ENCODE results near the gene KLF15. TPM values are rescaled to one million over a fixed set of nuclear protein-coding genes. Genes with fewer than 3 reads are reported as not detected.

KLF15 gene
- total RNA-seq, 1 donor from 2014 or later = 0.31 TPM

DNA sequence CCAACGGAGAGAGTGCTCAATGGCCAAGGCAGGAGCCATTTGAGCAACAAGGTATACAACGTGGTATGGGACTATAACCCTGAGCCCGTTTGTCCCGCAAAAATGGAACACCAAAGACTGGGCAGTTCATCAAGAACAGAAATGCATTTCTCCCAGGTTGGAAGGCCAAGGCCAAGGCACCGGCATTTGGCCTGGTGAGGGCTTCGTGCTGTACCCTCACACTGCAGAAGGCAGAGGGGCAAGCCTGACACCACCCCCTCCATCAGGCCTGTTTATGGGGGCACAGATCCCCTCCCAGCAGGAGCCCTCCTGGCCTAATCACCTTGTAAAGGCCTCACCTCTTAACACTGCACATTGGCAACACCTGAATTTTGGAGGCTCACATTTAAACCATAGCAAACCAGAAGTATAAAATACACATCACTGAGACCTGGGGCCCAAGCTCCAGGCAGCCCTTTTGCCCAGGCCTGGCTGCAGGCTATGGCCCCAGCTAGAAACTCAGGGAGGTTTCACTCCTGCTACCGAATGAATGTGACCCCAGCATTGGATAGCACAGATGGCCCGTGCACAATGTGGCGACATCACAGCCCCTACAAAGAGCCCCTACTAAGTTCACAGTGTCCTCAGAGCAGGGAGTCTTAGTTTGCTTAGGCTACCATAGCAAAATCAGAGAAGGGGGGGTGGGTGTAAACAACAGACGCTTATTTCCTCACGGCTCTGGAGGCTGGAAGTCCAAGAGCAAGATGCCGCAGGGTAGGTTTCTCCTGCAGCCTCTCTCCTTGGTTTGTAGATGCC is 47.1 kb downstream of the KLF15 start:
- H3K4me1 Mint-ChIP-seq = no peaks in the 10 kb centered on the region
- no peaks in the 10 kb centered on the region for H3K9me3 Mint-ChIP-seq
- no peak overlapping the region for H3K4me3 Mint-ChIP-seq
- ATAC-seq (ENCODE audit: low read depth) (no peak), DNase-seq (no peak)
- H3K27ac Mint-ChIP-seq = no peak overlapping the region
- no peaks in the 10 kb centered on the region for H3K27me3 Mint-ChIP-seq
- ChIA-PET POLR2A (no interaction called here), CTCF (no interaction called here)
- TF ChIP-seq, protein P1, sequence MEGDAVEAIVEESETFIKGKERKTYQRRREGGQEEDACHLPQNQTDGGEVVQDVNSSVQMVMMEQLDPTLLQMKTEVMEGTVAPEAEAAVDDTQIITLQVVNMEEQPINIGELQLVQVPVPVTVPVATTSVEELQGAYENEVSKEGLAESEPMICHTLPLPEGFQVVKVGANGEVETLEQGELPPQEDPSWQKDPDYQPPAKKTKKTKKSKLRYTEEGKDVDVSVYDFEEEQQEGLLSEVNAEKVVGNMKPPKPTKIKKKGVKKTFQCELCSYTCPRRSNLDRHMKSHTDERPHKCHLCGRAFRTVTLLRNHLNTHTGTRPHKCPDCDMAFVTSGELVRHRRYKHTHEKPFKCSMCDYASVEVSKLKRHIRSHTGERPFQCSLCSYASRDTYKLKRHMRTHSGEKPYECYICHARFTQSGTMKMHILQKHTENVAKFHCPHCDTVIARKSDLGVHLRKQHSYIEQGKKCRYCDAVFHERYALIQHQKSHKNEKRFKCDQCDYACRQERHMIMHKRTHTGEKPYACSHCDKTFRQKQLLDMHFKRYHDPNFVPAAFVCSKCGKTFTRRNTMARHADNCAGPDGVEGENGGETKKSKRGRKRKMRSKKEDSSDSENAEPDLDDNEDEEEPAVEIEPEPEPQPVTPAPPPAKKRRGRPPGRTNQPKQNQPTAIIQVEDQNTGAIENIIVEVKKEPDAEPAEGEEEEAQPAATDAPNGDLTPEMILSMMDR (IDR thresholded peaks at IDR 0.05) = no peak
- intact Hi-C loops (cut with micrococcal nuclease) = no loop called here
- H3K36me3 Mint-ChIP-seq (ENCODE audit: low read depth) = no peaks in the 10 kb centered on the region

DNA sequence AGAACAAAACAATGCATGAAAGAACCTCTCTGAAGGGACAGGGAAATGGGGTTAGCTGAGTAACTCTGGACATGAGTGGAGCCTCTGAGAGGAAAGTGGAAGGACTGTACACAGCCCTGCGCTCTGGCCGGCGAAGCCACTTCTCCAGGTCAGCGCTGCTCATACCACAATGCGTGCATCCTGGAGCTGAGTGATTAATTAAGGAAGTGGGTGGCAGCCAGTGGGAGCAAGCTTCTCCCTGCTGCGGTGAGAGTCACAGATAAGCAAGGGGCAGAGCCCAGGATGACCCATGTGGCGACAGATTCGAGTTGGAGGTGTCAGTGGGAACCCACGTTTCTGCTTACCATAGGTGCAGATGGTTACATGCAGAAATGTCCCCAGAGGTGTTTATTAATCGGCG is 48.0 kb downstream of the KLF15 start:
- no peak overlapping the region for H3K27ac Mint-ChIP-seq
- DNase-seq = no peak
- TF ChIP-seq, protein P1 (IDR thresholded peaks at IDR 0.05) = no peak
- no peaks in the 10 kb centered on the region for H3K27me3 Mint-ChIP-seq
- ChIA-PET POLR2A (no interaction called here), CTCF (no interaction called here)
- H3K9me3 Mint-ChIP-seq = peaks cover 3% of the 10 kb centered on the region
- no peak overlapping the region for H3K4me3 Mint-ChIP-seq
- no peaks in the 10 kb centered on the region for H3K36me3 Mint-ChIP-seq (ENCODE audit: low read depth)
- ATAC-seq (ENCODE audit: low read depth) = no peak
- intact Hi-C loops (cut with micrococcal nuclease) = no loop called here
- no peaks in the 10 kb centered on the region for H3K4me1 Mint-ChIP-seq

DNA sequence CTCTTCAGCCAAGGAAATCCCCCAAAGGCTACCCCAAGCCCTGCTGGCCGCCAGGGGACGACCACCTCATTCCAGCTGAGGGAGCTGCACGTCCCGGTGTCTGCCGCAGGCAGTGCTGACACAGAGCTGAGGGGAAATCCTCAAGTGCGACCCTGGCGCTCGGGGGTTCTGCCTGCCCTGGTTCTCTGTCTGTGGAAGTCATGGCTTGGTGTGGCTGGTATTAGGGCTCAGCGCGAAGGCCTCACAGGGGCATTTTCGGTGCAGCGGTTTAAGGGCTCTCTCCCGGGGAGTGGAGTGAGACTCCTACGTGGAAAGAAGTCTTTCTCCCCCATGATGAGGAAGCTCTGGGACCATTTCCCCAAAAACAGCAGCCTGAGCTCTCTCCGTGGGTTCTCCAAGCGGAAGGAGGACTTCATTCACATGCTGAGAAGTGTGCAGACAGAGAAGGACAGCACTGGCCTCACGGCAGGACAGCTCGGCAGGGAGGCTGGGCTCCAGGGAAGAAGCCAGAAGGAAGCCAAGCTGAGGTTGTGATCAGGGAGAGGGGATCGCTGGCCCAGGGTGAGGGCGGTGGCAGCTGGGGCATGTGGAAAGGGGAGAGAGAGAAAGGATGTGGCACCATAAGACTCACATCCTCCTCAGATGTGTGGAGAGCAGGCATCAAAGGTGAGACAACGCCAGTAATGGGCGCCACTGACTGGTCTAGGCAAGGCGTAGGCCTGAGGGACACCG is 48.6 kb downstream of the KLF15 start:
- H3K36me3 Mint-ChIP-seq (ENCODE audit: low read depth) = no peaks in the 10 kb centered on the region
- TF ChIP-seq, protein P1 (IDR thresholded peaks at IDR 0.05) = no peak
- intact Hi-C loops (cut with micrococcal nuclease) = no loop called here

GRCh38 chr3:126307591-126308393 is 49.4 kb downstream of the KLF15 start:
- Mint-ChIP-seq H3K4me1 (no peaks in the 10 kb centered on the region), H3K4me3 (no peak overlapping the region), H3K27ac (no peak overlapping the region), H3K9me3 (peaks cover 11% of the 10 kb centered on the region), H3K27me3 (no peaks in the 10 kb centered on the region), H3K36me3 (ENCODE audit: low read depth) (no peaks in the 10 kb centered on the region)
- TF ChIP-seq, protein P1 (IDR thresholded peaks at IDR 0.05) = no peak
- intact Hi-C loops (cut with micrococcal nuclease) = no loop called here
- DNase-seq (no peak), ATAC-seq (ENCODE audit: low read depth) (no peak)
- CTCF ChIA-PET = no interaction called here
- POLR2A ChIA-PET = no interaction called here

More for the DNA sequence above, 48.6 kb downstream of the KLF15 start:
- ChIA-PET POLR2A (no interaction called here), CTCF (no interaction called here)
- no peak for ATAC-seq (ENCODE audit: low read depth)
- DNase-seq = no peak
- peaks cover 6% of the 10 kb centered on the region for H3K9me3 Mint-ChIP-seq
- no peak overlapping the region for H3K4me3 Mint-ChIP-seq
- no peaks in the 10 kb centered on the region for H3K27me3 Mint-ChIP-seq
- no peaks in the 10 kb centered on the region for H3K4me1 Mint-ChIP-seq
- H3K27ac Mint-ChIP-seq = no peak overlapping the region

Data from activated B cell treated with CpG ODN at 0.5 μM for 24 hours (primary cell).